Gastrocnemius medialis (tissue), 4 donors: ENCODE measurements around the gene METTL15. TPM values are rescaled to one million over a fixed set of nuclear protein-coding genes. Genes with fewer than 3 reads are reported as not detected.
"Not testable (repeated sequence)": the region's sequence is repeated elsewhere in the genome, so short reads cannot be mapped to it uniquely, and the experiment has no call there.

ENCODE experiments used
- ATAC-seq, 2 donors: fragments of 150-250 bp; one replicate each; pipeline ENCODE4 v1.9.1; 2016
- DNase-seq, 2 donors: peaks; one replicate each; pipeline ENCODE4 v3.0.0-alpha.2; 2019
- H3K27ac ChIP-seq, 4 donors: fragments of 200-600 bp; sonication (generic); 1 replicate in 1 of 4; 2 replicates in 3 of 4; pipeline ENCODE4 v1.5.1; 2016 to 2018; ENCODE audit warnings: mild to moderate bottlenecking in 2 of 4, moderate library complexity in 1 of 4
- H3K27me3 ChIP-seq, 3 donors: fragments of 200-600 bp; sonication (generic) in 2 of 3; 1 replicate in 1 of 3; 2 replicates in 2 of 3; pipeline versions ENCODE4 v1.5.1 to v1.6.0; 2016 to 2019; ENCODE audit warnings: mild to moderate bottlenecking in 1 of 3, moderate library complexity in 1 of 3
- H3K36me3 ChIP-seq, 2 donors: fragments of 200-600 bp; sonication (generic) in 1 of 2; one replicate each; pipeline ENCODE4 v1.5.1; 2017 to 2018
- H3K4me1 ChIP-seq, 2 donors: fragments of 200-600 bp; sonication (generic) in 1 of 2; one replicate each; pipeline ENCODE4 v1.5.1; 2016 to 2017; ENCODE audit warnings: mild to moderate bottlenecking in 2 of 2
- H3K4me3 ChIP-seq, 4 donors: fragments of 200-600 bp; sonication (generic) in 3 of 4; 1 replicate in 1 of 4; 2 replicates in 3 of 4; pipeline ENCODE4 v1.5.1; 2016 to 2019; ENCODE audit warnings: mild to moderate bottlenecking in 2 of 4
- H3K9me3 ChIP-seq, 3 donors: fragments of 200-600 bp; sonication (generic) in 2 of 3; 1 replicate in 1 of 3; 2 replicates in 2 of 3; pipeline ENCODE4 v1.5.1; 2016 to 2019
- CTCF ChIP-seq, 5 experiments: fragments of 450-650 bp in 3 of 5; fragments of 200-600 bp in 2 of 5; sonication (generic) in 2 of 5; IDR thresholded peaks in 4 of 5; conservative IDR thresholded peaks in 1 of 5; 1 replicate in 4 of 5; 2 replicates in 1 of 5; pipeline ENCODE4 v1.5.1; 2016 to 2019; ENCODE audit warnings: antibody characterized with exemption in 5 of 5, mild to moderate bottlenecking in 3 of 5, moderate library complexity in 3 of 5
- POLR2A ChIP-seq, 2 donors: fragments of 450-650 bp; IDR thresholded peaks; one replicate each; pipeline ENCODE4 v1.6.1; 2017; ENCODE audit warnings: antibody characterized with exemption in 2 of 2, mild to moderate bottlenecking in 2 of 2, moderate library complexity in 2 of 2
- in situ Hi-C, 4 donors: fragments of 200-750 bp; cut with MboI; loops; one replicate each; pipeline versions ENCODE4 v1.15.0 to v1.8.0; 2017; ENCODE audit warnings: low sequenced_read_pairs in 4 of 4
- intact Hi-C: fragments of 100-400 bp; cut with DNase I; formaldehyde crosslinking; loops from one replicate; pipeline ENCODE4 v1.15.1; 2023; ENCODE audit warnings: low total_unique reads
- total RNA-seq, 4 donors: library from RNA; depleted of rRNA; stranded (reverse); fragments of >200 nt; gene quantifications; one replicate each; pipeline versions ENCODE4 v1.1.0 to v1.2.3, GENCODE V29; 2016

METTL15 gene
- total RNA-seq, 4 donors from 2014 or later, result 4.5 to 15.5 (median 6.7) TPM

- no peaks in the 10 kb centered on the region for H3K4me1 ChIP-seq
- no peak overlapping the region for H3K27ac ChIP-seq
- intact Hi-C loops, result loop anchor here (2.0 kb wide), 1 partner anchor 73 kb away; no protein-coding TSS in a partner anchor
- H3K36me3 ChIP-seq, result no peaks in the 10 kb centered on the region
- no peak overlapping the region for H3K4me3 ChIP-seq
- no peak for TF ChIP-seq CTCF (IDR thresholded peaks at IDR 0.05 in 4 of 5, conservative IDR thresholded peaks at IDR 0.05 in 1 of 5)
- no peak for TF ChIP-seq POLR2A (IDR thresholded peaks at IDR 0.05)
- DNase-seq (no peak), ATAC-seq (no peak)
- in situ Hi-C loops, result no loop called here
- no peaks in the 10 kb centered on the region for H3K9me3 ChIP-seq
- no peaks in the 10 kb centered on the region for H3K27me3 ChIP-seq
These were observed 242.0 kb downstream of the METTL15 start for GRCh38 chr11:28350216-28350615.

GRCh38 chr11:28353991-28354390 lies 245.8 kb downstream of the METTL15 start:
- Histone ChIP-seq H3K4me3 (no peak overlapping the region), H3K36me3 (no peaks in the 10 kb centered on the region), H3K27ac (no peak overlapping the region), H3K27me3 (no peaks in the 10 kb centered on the region), H3K9me3 (no peaks in the 10 kb centered on the region), H3K4me1 (no peaks in the 10 kb centered on the region)
- no peak for DNase-seq
- in situ Hi-C loops (no loop called here), intact Hi-C loops (no loop called here)
- ATAC-seq, result no peak
- TF ChIP-seq CTCF (IDR thresholded peaks at IDR 0.05 in 4 of 5, conservative IDR thresholded peaks at IDR 0.05 in 1 of 5) (no peak), POLR2A (IDR thresholded peaks at IDR 0.05) (no peak)

- no peak for ATAC-seq
- Histone ChIP-seq H3K9me3 (no peaks in the 10 kb centered on the region), H3K36me3 (peaks cover 0 to 10% of the 10 kb centered on the region in 2 donors), H3K4me3 (no peak overlapping the region), H3K27me3 (no peaks in the 10 kb centered on the region), H3K4me1 (no peaks in the 10 kb centered on the region), H3K27ac (no peak overlapping the region)
- intact Hi-C loops (no loop called here), in situ Hi-C loops (no loop called here)
- no peak for DNase-seq
- TF ChIP-seq CTCF (IDR thresholded peaks at IDR 0.05 in 4 of 5, conservative IDR thresholded peaks at IDR 0.05 in 1 of 5) (no peak), POLR2A (IDR thresholded peaks at IDR 0.05) (no peak)
These were observed 258.6 kb downstream of the METTL15 start for GRCh38 chr11:28366549-28367346.

GRCh38 chr11:28378095-28378494 lies 269.9 kb downstream of the METTL15 start:
- in situ Hi-C loops, result not testable (repeated sequence)

More at GRCh38 chr11:28378095-28378494, 269.9 kb downstream of the METTL15 start:
- H3K36me3 ChIP-seq, H3K4me3 ChIP-seq, intact Hi-C loops, H3K9me3 ChIP-seq, H3K27ac ChIP-seq, H3K27me3 ChIP-seq, ATAC-seq, DNase-seq, H3K4me1 ChIP-seq: not testable (repeated sequence)

Other genes starting within 250 kb of the METTL15 start
- under 1 TPM; 0.10 to 0.41 (median 0.10) TPM for gene KIF18A, start 232 bp upstream of the METTL15 start, total RNA-seq